MM.1S (cell line): ENCODE data around the gene MRE11.

ENCODE experiments used
- DNase-seq: peaks from one replicate; pipeline ENCODE4 v3.0.0-alpha.2; 2015
- H2AFZ ChIP-seq: fragments of 300-600 bp; sonication (generic); 2 replicates; pipeline ENCODE4 v1.6.0; 2016; ENCODE audit warnings: antibody characterized with exemption, low read length
- H3F3A ChIP-seq: fragments of 300-600 bp; sonication (generic); 2 replicates; pipeline ENCODE4 v1.6.1; 2016; ENCODE audit warnings: mild to moderate bottlenecking, antibody characterized with exemption, low read length, moderate library complexity, mixed read lengths; ENCODE audit not compliant: insufficient read depth
- H3K27ac ChIP-seq: fragments of 300-600 bp; sonication (generic); 2 replicates; pipeline ENCODE4 v1.5.1; 2016; ENCODE audit warnings: mild to moderate bottlenecking, low read length
- H3K27me3 ChIP-seq: fragments of 300-600 bp; sonication (generic); replicated peaks from 2 replicates; pipeline ENCODE4 v1.6.0; 2016; ENCODE audit warnings: low read length; ENCODE audit not compliant: insufficient read depth
- H3K36me3 ChIP-seq: fragments of 300-600 bp; sonication (generic); replicated peaks from 2 replicates; pipeline ENCODE4 v1.6.1; 2016; ENCODE audit warnings: mild to moderate bottlenecking, low read length, mixed read lengths; ENCODE audit not compliant: insufficient read depth
- H3K4me1 ChIP-seq: fragments of 300-600 bp; sonication (generic); 2 replicates; pipeline ENCODE4 v1.6.1; 2016; ENCODE audit warnings: low read length, mixed read lengths
- H3K4me2 ChIP-seq: fragments of 300-600 bp; sonication (generic); 2 replicates; pipeline ENCODE4 v1.6.0; 2016; ENCODE audit warnings: low read depth, low read length
- H3K4me3 ChIP-seq: fragments of 300-600 bp; sonication (generic); 2 replicates; pipeline ENCODE4 v1.5.1; 2016; ENCODE audit warnings: low read length, mixed read lengths
- H3K79me2 ChIP-seq: fragments of 300-600 bp; sonication (generic); 2 replicates; pipeline ENCODE4 v1.6.1; 2016; ENCODE audit warnings: mixed run types, low read length, mixed read lengths
- H3K9ac ChIP-seq: fragments of 300-600 bp; sonication (generic); 2 replicates; pipeline ENCODE4 v1.6.1; 2016; ENCODE audit warnings: low read length, mixed read lengths
- H3K9me2 ChIP-seq: fragments of 300-600 bp; sonication (generic); replicated peaks from 2 replicates; pipeline ENCODE4 v1.6.1; 2016; ENCODE audit warnings: mild to moderate bottlenecking, low read length, mixed read lengths; ENCODE audit not compliant: insufficient read depth
- H3K9me3 ChIP-seq: fragments of 300-600 bp; sonication (generic); replicated peaks from 2 replicates; pipeline ENCODE4 v1.6.1; 2016; ENCODE audit warnings: mild to moderate bottlenecking, low read length, mixed read lengths; ENCODE audit not compliant: insufficient read depth
- H4K20me1 ChIP-seq: fragments of 300-600 bp; sonication (generic); 2 replicates; pipeline ENCODE4 v1.6.1; 2016; ENCODE audit warnings: mild to moderate bottlenecking, low read length, moderate library complexity, mixed read lengths; ENCODE audit not compliant: insufficient read depth
- CTCF ChIP-seq: fragments of 300-600 bp; sonication (generic); IDR thresholded peaks from 2 replicates; pipeline ENCODE4 v1.5.1; 2016; ENCODE audit warnings: antibody characterized with exemption, low read length, mixed read lengths
- EZH2 ChIP-seq: fragments of 300-600 bp; sonication (generic); optimal IDR thresholded peaks from 2 replicates; pipeline ENCODE3; 2017; ENCODE audit warnings: low read depth, mild to moderate bottlenecking, antibody characterized with exemption, low read length, mixed read lengths
- EZH2phosphoT487 ChIP-seq: fragments of 300-600 bp; sonication (generic); IDR thresholded peaks from 2 replicates; pipeline ENCODE4 v1.6.1; 2018; ENCODE audit warnings: antibody characterized with exemption, low read length

The MRE11 gene

GRCh38 chr11:94536386-94536785 lies 42.7 kb upstream of the MRE11 start:
- no peak for TF ChIP-seq EZH2phosphoT487
- no peak for TF ChIP-seq EZH2
- TF ChIP-seq CTCF = no peak
- no peaks in the 10 kb centered on the region for H3K27me3 ChIP-seq
- H3K36me3 ChIP-seq = no peaks in the 10 kb centered on the region
- no peak overlapping the region for H3K27ac ChIP-seq
- no peak overlapping the region for H3K4me2 ChIP-seq
- no peak overlapping the region for H3K9ac ChIP-seq
- no peaks in the 10 kb centered on the region for H3K4me1 ChIP-seq
- no peaks in the 10 kb centered on the region for H3K79me2 ChIP-seq
- H4K20me1 ChIP-seq = no peaks in the 10 kb centered on the region
- H3K9me2 ChIP-seq = no peaks in the 10 kb centered on the region
- H3K9me3 ChIP-seq = no peaks in the 10 kb centered on the region
- no peaks in the 10 kb centered on the region for H3F3A ChIP-seq
- no peak for DNase-seq
- no peak overlapping the region for H3K4me3 ChIP-seq
- H2AFZ ChIP-seq = no peak overlapping the region

- TF ChIP-seq EZH2phosphoT487 (no peak), CTCF (no peak)
- Histone ChIP-seq H3K36me3 (no peaks in the 10 kb centered on the region), H4K20me1 (no peaks in the 10 kb centered on the region), H3K79me2 (no peaks in the 10 kb centered on the region), H3K27ac (no peak overlapping the region), H3K4me2 (no peak overlapping the region), H3K9me3 (no peaks in the 10 kb centered on the region), H3F3A (no peaks in the 10 kb centered on the region), H3K9me2 (no peaks in the 10 kb centered on the region), H3K4me1 (no peaks in the 10 kb centered on the region), H3K9ac (no peak overlapping the region), H2AFZ (no peak overlapping the region), H3K27me3 (no peaks in the 10 kb centered on the region), H3K4me3 (no peak overlapping the region)
- no peak for DNase-seq
Measured at GRCh38 chr11:94533696-94534630, 40.3 kb upstream of the MRE11 start.

- H3K4me3 ChIP-seq = no peak overlapping the region
- H3K27ac ChIP-seq = no peak overlapping the region
- no peaks in the 10 kb centered on the region for H3K9me3 ChIP-seq
- no peak for DNase-seq
- H3K4me2 ChIP-seq = no peak overlapping the region
- TF ChIP-seq EZH2phosphoT487 = no peak
- TF ChIP-seq EZH2 = no peak
- TF ChIP-seq CTCF = no peak
- H4K20me1 ChIP-seq = no peaks in the 10 kb centered on the region
- no peaks in the 10 kb centered on the region for H3K36me3 ChIP-seq
- H3K4me1 ChIP-seq = no peaks in the 10 kb centered on the region
- H3K27me3 ChIP-seq = no peaks in the 10 kb centered on the region
- no peak overlapping the region for H2AFZ ChIP-seq
- H3K9me2 ChIP-seq = no peaks in the 10 kb centered on the region
- H3F3A ChIP-seq = no peaks in the 10 kb centered on the region
- H3K9ac ChIP-seq = no peak overlapping the region
- H3K79me2 ChIP-seq = no peaks in the 10 kb centered on the region
Measured at GRCh38 chr11:94533206-94533605, 39.6 kb upstream of the MRE11 start.
